RWPE2 (cell line): ENCODE measurements around the gene LYZ.
"Not testable (repeated sequence)": the region's sequence is repeated elsewhere in the genome, so short reads cannot be mapped to it uniquely, and the experiment has no call there.

Source experiments
- ATAC-seq: fragments of 200-7000 bp; cut with Tn5 transposase; 3 replicates; pipeline ENCODE4 v1.9.1; 2021; ENCODE audit warnings: low read depth
- DNase-seq: peaks from one replicate; pipeline ENCODE4 v3.0.0-alpha.2; 2020; ENCODE audit warnings: low spot score
- H3K27ac ChIP-seq: fragments of 450-650 bp; 2 replicates; pipeline ENCODE4 v1.5.1; 2017; ENCODE audit warnings: mild to moderate bottlenecking; ENCODE audit not compliant: poor library complexity, severe bottlenecking
- H3K27me3 ChIP-seq: fragments of 250-450 bp; sonication (Bioruptor Pico); 2 replicates; pipeline ENCODE4 v1.5.1; 2021; ENCODE audit warnings: mild to moderate bottlenecking, moderate library complexity; ENCODE audit not compliant: insufficient read depth, poor library complexity, severe bottlenecking
- H3K36me3 ChIP-seq: fragments of 250-450 bp; sonication (Bioruptor Pico); 2 replicates; pipeline ENCODE4 v1.5.1; 2020; ENCODE audit warnings: low read depth, mild to moderate bottlenecking, moderate library complexity
- H3K4me1 ChIP-seq: fragments of 250-450 bp; sonication (Bioruptor Pico); 2 replicates; pipeline ENCODE4 v1.5.1; 2021; ENCODE audit warnings: mild to moderate bottlenecking, moderate library complexity; ENCODE audit not compliant: insufficient read depth, poor library complexity, severe bottlenecking
- H3K4me3 ChIP-seq: fragments of 250-450 bp; sonication (Bioruptor Pico); 2 replicates; pipeline ENCODE4 v1.5.1; 2021; ENCODE audit warnings: mild to moderate bottlenecking, moderate library complexity; ENCODE audit not compliant: severe bottlenecking
- H3K9me3 ChIP-seq: fragments of 250-450 bp; sonication (Bioruptor Pico); 2 replicates; pipeline ENCODE4 v1.5.1; 2021; ENCODE audit warnings: mild to moderate bottlenecking, moderate library complexity; ENCODE audit not compliant: severe bottlenecking
- CTCF ChIP-seq: fragments of 450-650 bp; IDR thresholded peaks from one replicate; pipeline ENCODE4 v1.5.1; 2017; ENCODE audit warnings: mild to moderate bottlenecking, moderate library complexity; ENCODE audit not compliant: poor library complexity, severe bottlenecking

Gene LYZ

GRCh38 chr12:69348162-69348938, at the start of gene LYZ:
TSS of gene LYZ (plus strand) at chr12:69348381. CDS start at chr12:69348409, 28 bp downstream.
- TF ChIP-seq CTCF, result no peak
- Histone ChIP-seq H3K4me3 (no peak within 1 kb of the TSS), H3K27ac (no peak within 1 kb of the TSS), H3K36me3 (no peaks in the 10 kb centered on the region), H3K4me1 (no peaks in the 10 kb centered on the region), H3K9me3 (no peaks in the 10 kb centered on the region), H3K27me3 (no peaks in the 10 kb centered on the region)
- no peak for DNase-seq
- no peak for ATAC-seq

GRCh38 chr12:69298947-69299346, 49.2 kb upstream of the LYZ start:
- ATAC-seq (no peak), DNase-seq (no peak)
- no peaks in the 10 kb centered on the region for H3K9me3 ChIP-seq
- H3K4me1 ChIP-seq, result no peaks in the 10 kb centered on the region
- TF ChIP-seq CTCF, result no peak
- no peak overlapping the region for H3K27ac ChIP-seq
- no peaks in the 10 kb centered on the region for H3K27me3 ChIP-seq
- no peak overlapping the region for H3K4me3 ChIP-seq
- H3K36me3 ChIP-seq, result no peaks in the 10 kb centered on the region

- Histone ChIP-seq H3K36me3 (no peaks in the 10 kb centered on the region), H3K27me3 (no peaks in the 10 kb centered on the region), H3K9me3 (peaks cover 6% of the 10 kb centered on the region), H3K4me3 (no peak overlapping the region), H3K4me1 (no peaks in the 10 kb centered on the region), H3K27ac (no peak overlapping the region)
- ATAC-seq (no peak), DNase-seq (no peak)
- no peak for TF ChIP-seq CTCF
Measured at GRCh38 chr12:69304284-69304683, 43.9 kb upstream of the LYZ start.

- no peak for TF ChIP-seq CTCF
- no peak overlapping the region for H3K4me3 ChIP-seq
- no peaks in the 10 kb centered on the region for H3K27me3 ChIP-seq
- DNase-seq (no peak), ATAC-seq (no peak)
- no peaks in the 10 kb centered on the region for H3K4me1 ChIP-seq
- peaks cover 5% of the 10 kb centered on the region for H3K9me3 ChIP-seq
- H3K36me3 ChIP-seq, result no peaks in the 10 kb centered on the region
- H3K27ac ChIP-seq, result no peak overlapping the region
Measured at GRCh38 chr12:69309461-69309860, 38.7 kb upstream of the LYZ start.

GRCh38 chr12:69313209-69313608, 35.0 kb upstream of the LYZ start:
- Histone ChIP-seq H3K27me3 (no peaks in the 10 kb centered on the region), H3K9me3 (peaks cover 2% of the 10 kb centered on the region), H3K4me1 (no peaks in the 10 kb centered on the region), H3K4me3 (no peak overlapping the region), H3K27ac (no peak overlapping the region), H3K36me3 (no peaks in the 10 kb centered on the region)
- ATAC-seq, result no peak
- no peak for DNase-seq
- no peak for TF ChIP-seq CTCF

GRCh38 chr12:69316784-69317183, 31.4 kb upstream of the LYZ start:
- H3K9me3 ChIP-seq, H3K27ac ChIP-seq, DNase-seq, ATAC-seq, H3K4me1 ChIP-seq, H3K27me3 ChIP-seq, H3K36me3 ChIP-seq, H3K4me3 ChIP-seq: not testable (repeated sequence)

GRCh38 chr12:69317233-69317632, 30.9 kb upstream of the LYZ start:
- H3K27ac ChIP-seq, H3K4me1 ChIP-seq, H3K36me3 ChIP-seq, DNase-seq, H3K4me3 ChIP-seq, H3K9me3 ChIP-seq, ATAC-seq, H3K27me3 ChIP-seq: not testable (repeated sequence)
